IMR-90 (cell line): ENCODE data around the gene RIPK3.

Experiments used
- BHLHE40 ChIP-seq: fragments of 150-350 bp; IDR thresholded peaks from 2 replicates; pipeline ENCODE4 v1.6.1; 2016; ENCODE audit warnings: mild to moderate bottlenecking, low read depth, low read length
- CEBPB ChIP-seq: IDR thresholded peaks from 2 replicates; pipeline ENCODE4 v1.6.1; 2012; ENCODE audit warnings: low read depth, low read length, improper control_type of control experiment
- FOS ChIP-seq: fragments of 150-350 bp; IDR thresholded peaks from 2 replicates; pipeline ENCODE4 v1.6.1; 2016; ENCODE audit warnings: low read depth, low read length
- MAZ ChIP-seq: IDR thresholded peaks from 2 replicates; pipeline ENCODE4 v1.6.1; 2012; ENCODE audit warnings: low read depth, mild to moderate bottlenecking, low read length, improper control_type of control experiment, moderate library complexity, borderline replicate concordance
- MXI1 ChIP-seq: IDR thresholded peaks from 2 replicates; pipeline ENCODE4 v1.6.1; 2012; ENCODE audit warnings: low read depth, mild to moderate bottlenecking, low read length, moderate library complexity, borderline replicate concordance
- NFE2L2 ChIP-seq: fragments of 150-350 bp; IDR thresholded peaks from 2 replicates; pipeline ENCODE4 v1.6.1; 2016; ENCODE audit warnings: low read depth, mild to moderate bottlenecking, low read length
- POLR2A ChIP-seq: IDR thresholded peaks from 2 replicates; pipeline ENCODE4 v1.6.1; 2012; ENCODE audit warnings: mild to moderate bottlenecking, low read depth, low read length
- RAD21 ChIP-seq: IDR thresholded peaks from 2 replicates; pipeline ENCODE4 v1.6.1; 2012; ENCODE audit warnings: low read length, improper control_type of control experiment
- RCOR1 ChIP-seq: IDR thresholded peaks from 2 replicates; pipeline ENCODE4 v1.6.1; 2012; ENCODE audit warnings: mild to moderate bottlenecking, low read length, improper control_type of control experiment; ENCODE audit not compliant: insufficient replicate concordance
- RFX5 ChIP-seq: IDR thresholded peaks from 2 replicates; pipeline ENCODE4 v1.8.0; 2012; ENCODE audit warnings: low read depth, mild to moderate bottlenecking, low read length, moderate library complexity
- SMC3 ChIP-seq: fragments of 150-350 bp; IDR thresholded peaks from 2 replicates; pipeline ENCODE4 v1.6.1; 2016; ENCODE audit warnings: low read depth, mild to moderate bottlenecking, antibody characterized with exemption, low read length, moderate library complexity
- TF ChIP-seq, protein P1 (sequence below): conservative IDR thresholded peaks from 2 replicates; pipeline ENCODE4 v1.5.1; 2012; ENCODE audit warnings: mild to moderate bottlenecking, low read depth, low read length, improper control_type of control experiment
- TF ChIP-seq, protein P2 (sequence below): fragments of 150-350 bp; IDR thresholded peaks from 2 replicates; pipeline ENCODE4 v1.6.1; 2017; ENCODE audit warnings: mild to moderate bottlenecking, antibody characterized with exemption, low read length, low read depth
- TF ChIP-seq, protein P3 (sequence below): fragments of 150-350 bp; IDR thresholded peaks from 2 replicates; pipeline ENCODE4 v1.6.1; 2016; ENCODE audit warnings: low read depth, mild to moderate bottlenecking, low read length, moderate library complexity, borderline replicate concordance

DNA sequence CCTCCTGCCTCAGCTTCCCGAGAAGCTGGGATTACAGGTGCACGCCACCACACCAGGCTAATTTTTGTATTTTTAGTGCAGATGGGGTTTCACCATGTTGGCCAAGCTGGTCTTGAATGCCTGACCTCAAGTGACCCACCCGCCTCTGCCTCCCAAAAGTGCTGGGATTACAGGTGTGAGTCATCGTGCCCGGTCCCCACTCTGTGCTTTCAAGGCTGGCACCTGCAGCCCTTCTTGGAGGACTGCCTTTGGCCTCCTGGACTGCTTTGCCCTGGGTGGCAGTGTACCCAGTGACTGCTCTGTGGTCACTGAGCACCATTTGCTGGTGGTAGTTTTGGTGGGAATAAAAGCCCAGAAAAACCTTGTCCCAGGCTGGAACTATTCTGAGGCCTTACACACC lies 52.8 kb downstream of the RIPK3 start:
- no peak for TF ChIP-seq SMC3
- no peak for TF ChIP-seq MAZ
- TF ChIP-seq, protein P1, sequence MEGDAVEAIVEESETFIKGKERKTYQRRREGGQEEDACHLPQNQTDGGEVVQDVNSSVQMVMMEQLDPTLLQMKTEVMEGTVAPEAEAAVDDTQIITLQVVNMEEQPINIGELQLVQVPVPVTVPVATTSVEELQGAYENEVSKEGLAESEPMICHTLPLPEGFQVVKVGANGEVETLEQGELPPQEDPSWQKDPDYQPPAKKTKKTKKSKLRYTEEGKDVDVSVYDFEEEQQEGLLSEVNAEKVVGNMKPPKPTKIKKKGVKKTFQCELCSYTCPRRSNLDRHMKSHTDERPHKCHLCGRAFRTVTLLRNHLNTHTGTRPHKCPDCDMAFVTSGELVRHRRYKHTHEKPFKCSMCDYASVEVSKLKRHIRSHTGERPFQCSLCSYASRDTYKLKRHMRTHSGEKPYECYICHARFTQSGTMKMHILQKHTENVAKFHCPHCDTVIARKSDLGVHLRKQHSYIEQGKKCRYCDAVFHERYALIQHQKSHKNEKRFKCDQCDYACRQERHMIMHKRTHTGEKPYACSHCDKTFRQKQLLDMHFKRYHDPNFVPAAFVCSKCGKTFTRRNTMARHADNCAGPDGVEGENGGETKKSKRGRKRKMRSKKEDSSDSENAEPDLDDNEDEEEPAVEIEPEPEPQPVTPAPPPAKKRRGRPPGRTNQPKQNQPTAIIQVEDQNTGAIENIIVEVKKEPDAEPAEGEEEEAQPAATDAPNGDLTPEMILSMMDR = no peak
- TF ChIP-seq, protein P2, sequence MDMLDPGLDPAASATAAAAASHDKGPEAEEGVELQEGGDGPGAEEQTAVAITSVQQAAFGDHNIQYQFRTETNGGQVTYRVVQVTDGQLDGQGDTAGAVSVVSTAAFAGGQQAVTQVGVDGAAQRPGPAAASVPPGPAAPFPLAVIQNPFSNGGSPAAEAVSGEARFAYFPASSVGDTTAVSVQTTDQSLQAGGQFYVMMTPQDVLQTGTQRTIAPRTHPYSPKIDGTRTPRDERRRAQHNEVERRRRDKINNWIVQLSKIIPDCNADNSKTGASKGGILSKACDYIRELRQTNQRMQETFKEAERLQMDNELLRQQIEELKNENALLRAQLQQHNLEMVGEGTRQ = no peak
- no peak for TF ChIP-seq POLR2A
- TF ChIP-seq MXI1 = no peak
- TF ChIP-seq RCOR1 = no peak
- TF ChIP-seq BHLHE40 = no peak
- no peak for TF ChIP-seq FOS
- no peak for TF ChIP-seq RFX5
- TF ChIP-seq CEBPB = no peak
- TF ChIP-seq RAD21 = no peak
- TF ChIP-seq, protein P3, sequence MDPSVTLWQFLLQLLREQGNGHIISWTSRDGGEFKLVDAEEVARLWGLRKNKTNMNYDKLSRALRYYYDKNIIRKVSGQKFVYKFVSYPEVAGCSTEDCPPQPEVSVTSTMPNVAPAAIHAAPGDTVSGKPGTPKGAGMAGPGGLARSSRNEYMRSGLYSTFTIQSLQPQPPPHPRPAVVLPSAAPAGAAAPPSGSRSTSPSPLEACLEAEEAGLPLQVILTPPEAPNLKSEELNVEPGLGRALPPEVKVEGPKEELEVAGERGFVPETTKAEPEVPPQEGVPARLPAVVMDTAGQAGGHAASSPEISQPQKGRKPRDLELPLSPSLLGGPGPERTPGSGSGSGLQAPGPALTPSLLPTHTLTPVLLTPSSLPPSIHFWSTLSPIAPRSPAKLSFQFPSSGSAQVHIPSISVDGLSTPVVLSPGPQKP = no peak
- TF ChIP-seq NFE2L2 = no peak
